Subcutaneous adipose tissue (tissue), 4 donors: ENCODE data around the gene LONRF3. TPM values are rescaled to one million over a fixed set of nuclear protein-coding genes. Genes with fewer than 3 reads are reported as not detected.

Source experiments
- total RNA-seq, 4 donors: library from RNA; depleted of rRNA; stranded (reverse); fragments of >200 nt; gene quantifications; one replicate each; pipeline ENCODE4 v1.1.0, GENCODE V29; 2016
- TF ChIP-seq, protein P1 (sequence below): fragments of 450-650 bp; IDR thresholded peaks from one replicate; pipeline ENCODE4 v1.5.1; 2016; ENCODE audit warnings: low read depth, mild to moderate bottlenecking, control low read depth, antibody characterized with exemption, moderate library complexity

LONRF3 gene
- total RNA-seq, 4 donors from 2014 or later, result 10.8 to 22.1 (median 12.3) TPM

- TF ChIP-seq, protein P1, sequence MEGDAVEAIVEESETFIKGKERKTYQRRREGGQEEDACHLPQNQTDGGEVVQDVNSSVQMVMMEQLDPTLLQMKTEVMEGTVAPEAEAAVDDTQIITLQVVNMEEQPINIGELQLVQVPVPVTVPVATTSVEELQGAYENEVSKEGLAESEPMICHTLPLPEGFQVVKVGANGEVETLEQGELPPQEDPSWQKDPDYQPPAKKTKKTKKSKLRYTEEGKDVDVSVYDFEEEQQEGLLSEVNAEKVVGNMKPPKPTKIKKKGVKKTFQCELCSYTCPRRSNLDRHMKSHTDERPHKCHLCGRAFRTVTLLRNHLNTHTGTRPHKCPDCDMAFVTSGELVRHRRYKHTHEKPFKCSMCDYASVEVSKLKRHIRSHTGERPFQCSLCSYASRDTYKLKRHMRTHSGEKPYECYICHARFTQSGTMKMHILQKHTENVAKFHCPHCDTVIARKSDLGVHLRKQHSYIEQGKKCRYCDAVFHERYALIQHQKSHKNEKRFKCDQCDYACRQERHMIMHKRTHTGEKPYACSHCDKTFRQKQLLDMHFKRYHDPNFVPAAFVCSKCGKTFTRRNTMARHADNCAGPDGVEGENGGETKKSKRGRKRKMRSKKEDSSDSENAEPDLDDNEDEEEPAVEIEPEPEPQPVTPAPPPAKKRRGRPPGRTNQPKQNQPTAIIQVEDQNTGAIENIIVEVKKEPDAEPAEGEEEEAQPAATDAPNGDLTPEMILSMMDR, result no peak
Observed at GRCh38 chrX:119055687-119056086, 81.3 kb downstream of the LONRF3 start.

- TF ChIP-seq, protein P1, result no peak
Observed at GRCh38 chrX:119062750-119063374, 88.4 kb downstream of the LONRF3 start.

DNA sequence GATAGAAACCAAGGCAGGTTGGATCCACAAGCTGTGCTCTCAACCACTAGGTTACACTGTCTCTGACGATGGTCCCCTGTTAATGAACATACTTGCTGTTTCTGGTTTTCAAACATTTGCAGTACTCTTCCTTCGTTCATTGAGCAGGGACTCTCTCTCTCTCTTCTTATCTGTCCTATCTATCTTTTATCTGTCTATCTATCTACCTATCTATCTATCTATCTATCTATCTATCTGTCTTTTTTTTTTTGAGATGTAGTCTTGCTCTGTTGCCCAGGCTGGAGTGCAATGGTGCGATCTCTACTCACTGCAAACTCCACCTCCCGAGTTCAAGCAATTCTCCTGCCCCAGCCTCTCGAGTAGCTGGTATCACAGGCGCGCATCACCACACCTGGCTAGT, 89.0 kb downstream of the LONRF3 start:
- TF ChIP-seq, protein P1, result no peak

- TF ChIP-seq, protein P1, result no peak
Observed at GRCh38 chrX:119067023-119067739, 92.8 kb downstream of the LONRF3 start.

Other genes with a start within 250 kb of the LONRF3 start
- 100 to 1,000 TPM in 1 of 4 donors, 10 to 100 TPM in 3; 61.0 to 177 (median 82.9) TPM for gene IL13RA1, start 247.0 kb upstream of the LONRF3 start, total RNA-seq
- under 1 TPM in 1 of 4 donors, not detected in 3; 0.17 TPM for gene ZCCHC12, start 150.8 kb upstream of the LONRF3 start, total RNA-seq
- gene CT47C1, start 98.4 kb downstream of the LONRF3 start, total RNA-seq, result not detected
- gene KIAA1210, start 153.2 kb downstream of the LONRF3 start, total RNA-seq, result under 1 TPM in 2 of 4 donors, not detected in 2; under 0.01 TPM